CD14-positive monocyte (primary cell): ENCODE measurements around the gene DNAJC18. TPM values are rescaled to one million over a fixed set of nuclear protein-coding genes. Genes with fewer than 3 reads are reported as not detected.

Experiments
- DNase-seq, 3 donors: peaks; one replicate each; pipeline ENCODE4 v3.0.0-alpha.2; 2011 to 2022
- H2AFZ ChIP-seq: 2 replicates; pipeline ENCODE4 v1.6.0; 2012; ENCODE audit warnings: mild to moderate bottlenecking, low read depth, low read length, inconsistent platforms; ENCODE audit not compliant: insufficient read depth, poor library complexity, severe bottlenecking
- H3K27ac ChIP-seq, 2 donors: 1 replicate in 1 of 2; 2 replicates in 1 of 2; pipeline ENCODE4 v1.5.1; 2012 to 2013; ENCODE audit warnings: low read length in 2 of 2, control low read depth in 1 of 2, inconsistent platforms in 1 of 2, low read depth in 1 of 2, mild to moderate bottlenecking in 1 of 2
- H3K27me3 ChIP-seq, 2 donors: one replicate each; pipeline versions ENCODE4 v1.6.0 to v1.6.1; 2011 to 2013; ENCODE audit warnings: low read length in 2 of 2; ENCODE audit not compliant: control insufficient read depth in 2 of 2, insufficient read depth in 2 of 2
- H3K36me3 ChIP-seq, 2 donors: replicated peaks in 1 of 2; 1 replicate in 1 of 2; 2 replicates in 1 of 2; pipeline versions ENCODE4 v1.5.1 to v1.6.1; 2012 to 2013; ENCODE audit warnings: low read length in 2 of 2, control low read depth in 1 of 2, inconsistent platforms in 1 of 2, mild to moderate bottlenecking in 1 of 2; ENCODE audit not compliant: insufficient read depth in 2 of 2, control insufficient read depth in 1 of 2
- H3K4me1 ChIP-seq, 2 donors: 1 replicate in 1 of 2; 2 replicates in 1 of 2; pipeline versions ENCODE4 v1.5.1 to v1.6.1; 2012 to 2013; ENCODE audit warnings: low read length in 2 of 2, control low read depth in 1 of 2, inconsistent platforms in 1 of 2, mild to moderate bottlenecking in 1 of 2, moderate library complexity in 1 of 2; ENCODE audit not compliant: insufficient read depth in 2 of 2, control insufficient read depth in 1 of 2
- H3K4me2 ChIP-seq: replicated peaks from 2 replicates; pipeline ENCODE3; 2012; ENCODE audit warnings: low read length, moderate library complexity, mild to moderate bottlenecking; ENCODE audit not compliant: poor library complexity, severe bottlenecking; ENCODE audit errors: extremely low read depth
- H3K4me3 ChIP-seq, 3 experiments: fragments of 200-600 bp in 1 of 3; sonication (generic) in 1 of 3; replicated peaks in 1 of 3; 1 replicate in 2 of 3; 2 replicates in 1 of 3; pipeline ENCODE4 v1.5.1; 2011 to 2013; ENCODE audit warnings: low read length in 3 of 3, mild to moderate bottlenecking in 3 of 3, control low read depth in 2 of 3, low read depth in 2 of 3, inconsistent platforms in 1 of 3, moderate library complexity in 1 of 3
- H3K79me2 ChIP-seq: 2 replicates; pipeline ENCODE4 v1.6.0; 2012; ENCODE audit warnings: mild to moderate bottlenecking, control low read depth, inconsistent platforms, low read length, moderate library complexity; ENCODE audit not compliant: insufficient read depth
- H3K9ac ChIP-seq: 2 replicates; pipeline ENCODE4 v1.6.0; 2017; ENCODE audit warnings: low read length, mild to moderate bottlenecking; ENCODE audit not compliant: insufficient read depth, poor library complexity, severe bottlenecking
- H3K9me3 ChIP-seq, 2 donors: replicated peaks in 1 of 2; 1 replicate in 1 of 2; 2 replicates in 1 of 2; pipeline versions ENCODE4 v1.5.1 to v1.6.1; 2012 to 2013; ENCODE audit warnings: low read length in 2 of 2, control low read depth in 1 of 2; ENCODE audit not compliant: control insufficient read depth in 1 of 2, insufficient read depth in 1 of 2
- H4K20me1 ChIP-seq: 2 replicates; pipeline ENCODE4 v1.6.0; 2012; ENCODE audit warnings: mild to moderate bottlenecking, low read length, control low read depth, moderate library complexity; ENCODE audit not compliant: insufficient read depth
- H3K27ac Mint-ChIP-seq, 7 donors: one replicate each; pipeline ENCODE4 v1.8.0; 2020; ENCODE audit warnings: mild to moderate bottlenecking in 7 of 7, mixed read lengths in 7 of 7, moderate library complexity in 6 of 7, inconsistent platforms in 2 of 7
- H3K27me3 Mint-ChIP-seq, 3 donors: one replicate each; pipeline ENCODE4 v1.8.0; 2021 to 2022; ENCODE audit warnings: low read depth in 3 of 3, mild to moderate bottlenecking in 3 of 3, mixed read lengths in 3 of 3, moderate library complexity in 3 of 3, inconsistent platforms in 1 of 3
- H3K36me3 Mint-ChIP-seq, 2 donors: one replicate each; pipeline ENCODE4 v1.8.0; 2020; ENCODE audit warnings: mixed read lengths in 2 of 2, inconsistent platforms in 1 of 2, mild to moderate bottlenecking in 1 of 2
- H3K4me1 Mint-ChIP-seq: one replicate; pipeline ENCODE4 v1.8.0; 2020; ENCODE audit warnings: mild to moderate bottlenecking, mixed read lengths
- H3K4me3 Mint-ChIP-seq, 2 donors: one replicate each; pipeline ENCODE4 v1.8.0; 2020; ENCODE audit warnings: mild to moderate bottlenecking in 2 of 2, mixed read lengths in 2 of 2, moderate library complexity in 1 of 2
- H3K9me3 Mint-ChIP-seq, 7 donors: one replicate each; pipeline ENCODE4 v1.8.0; 2020 to 2022; ENCODE audit warnings: mixed read lengths in 7 of 7, mild to moderate bottlenecking in 6 of 7, moderate library complexity in 6 of 7, inconsistent platforms in 2 of 7
- WGBS: methylation state at CpG from one replicate; pipeline ENCODE4 v1.1.5; 2013; ENCODE audit warnings: missing lambda C conversion rate; ENCODE audit not compliant: insufficient coverage; 5-methylcytosine and 5-hydroxymethylcytosine counted together
- intact Hi-C, 2 donors: fragments of 100-400 bp; cut with micrococcal nuclease; formaldehyde crosslinking; loops; one replicate each; pipeline versions ENCODE4 v1.15.0 to v1.15.1; 2023
- polyA plus RNA-seq, 3 donors: library from polyadenylated mRNA; depleted of rRNA in 1 of 3; unstranded in 2 of 3; stranded (reverse) in 1 of 3; fragments of 300-500 nt in 2 of 3; fragments of >200 nt in 1 of 3; fragmentation: Illumina TruSeq in 2 of 3; gene quantifications; 1 replicate in 2 of 3; 2 replicates in 1 of 3; pipeline ENCODE4 v1.2.3, GENCODE V29; 2012 to 2021
- small RNA-seq: library from RNA; depleted of rRNA; stranded (forward); fragments of <200 nt; gene quantifications from one replicate; pipeline ENCODE3, GENCODE V24; 2012; ENCODE audit warnings: low read depth; ENCODE audit not compliant: insufficient read length
- TF ChIP-seq, protein P1 (sequence below): fragments of 200-600 bp; IDR thresholded peaks from one replicate; pipeline ENCODE4 v1.8.0; 2022; ENCODE audit warnings: antibody characterized with exemption, mild to moderate bottlenecking

Gene DNAJC18
- polyA plus RNA-seq, 3 donors: 0.87 to 2.6 (median 2.2) TPM

GRCh38 chr5:139361835-139362429, 77.4 kb downstream of the DNAJC18 start:
- Mint-ChIP-seq H3K36me3 (peaks cover 41 to 64% of the 10 kb centered on the region in 2 donors), H3K4me3 (no peak overlapping the region), H3K9me3 (no peaks in the 10 kb centered on the region), H3K4me1 (no peaks in the 10 kb centered on the region), H3K27ac (peak overlapping the region in 5 of 7 donors; percentile 10 to 80 (median 72)), H3K27me3 (no peaks in the 10 kb centered on the region)
- peaks cover 76% of the 10 kb centered on the region for H4K20me1 ChIP-seq
- peaks cover 39 to 59% of the 10 kb centered on the region in 2 donors for H3K36me3 ChIP-seq
- H3K4me2 ChIP-seq: no peak overlapping the region
- no peaks in the 10 kb centered on the region for H3K9me3 ChIP-seq
- no peak overlapping the region for H3K9ac ChIP-seq
- intact Hi-C loops: no loop called here
- no peak overlapping the region for H3K27ac ChIP-seq
- H3K79me2 ChIP-seq: peaks cover 58% of the 10 kb centered on the region
- H2AFZ ChIP-seq: no peak overlapping the region
- no peaks in the 10 kb centered on the region for H3K27me3 ChIP-seq
- no peak overlapping the region for H3K4me3 ChIP-seq
- H3K4me1 ChIP-seq: no peaks in the 10 kb centered on the region
- TF ChIP-seq, protein P1, sequence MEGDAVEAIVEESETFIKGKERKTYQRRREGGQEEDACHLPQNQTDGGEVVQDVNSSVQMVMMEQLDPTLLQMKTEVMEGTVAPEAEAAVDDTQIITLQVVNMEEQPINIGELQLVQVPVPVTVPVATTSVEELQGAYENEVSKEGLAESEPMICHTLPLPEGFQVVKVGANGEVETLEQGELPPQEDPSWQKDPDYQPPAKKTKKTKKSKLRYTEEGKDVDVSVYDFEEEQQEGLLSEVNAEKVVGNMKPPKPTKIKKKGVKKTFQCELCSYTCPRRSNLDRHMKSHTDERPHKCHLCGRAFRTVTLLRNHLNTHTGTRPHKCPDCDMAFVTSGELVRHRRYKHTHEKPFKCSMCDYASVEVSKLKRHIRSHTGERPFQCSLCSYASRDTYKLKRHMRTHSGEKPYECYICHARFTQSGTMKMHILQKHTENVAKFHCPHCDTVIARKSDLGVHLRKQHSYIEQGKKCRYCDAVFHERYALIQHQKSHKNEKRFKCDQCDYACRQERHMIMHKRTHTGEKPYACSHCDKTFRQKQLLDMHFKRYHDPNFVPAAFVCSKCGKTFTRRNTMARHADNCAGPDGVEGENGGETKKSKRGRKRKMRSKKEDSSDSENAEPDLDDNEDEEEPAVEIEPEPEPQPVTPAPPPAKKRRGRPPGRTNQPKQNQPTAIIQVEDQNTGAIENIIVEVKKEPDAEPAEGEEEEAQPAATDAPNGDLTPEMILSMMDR: no peak
- DNase-seq: no peak
- WGBS: 80% methylated on average over 1 of the region's 6 CpGs

- intact Hi-C loops: no loop called here
- H3K4me1 ChIP-seq: no peaks in the 10 kb centered on the region
These were observed 78.9 kb downstream of the DNAJC18 start for GRCh38 chr5:139360384-139360783.

More at GRCh38 chr5:139360384-139360783, 78.9 kb downstream of the DNAJC18 start:
- H3K27me3 ChIP-seq: no peaks in the 10 kb centered on the region
- peaks cover 27 to 47% of the 10 kb centered on the region in 2 donors for H3K36me3 ChIP-seq
- TF ChIP-seq, protein P1: no peak
- H3K27ac ChIP-seq: no peak overlapping the region
- Mint-ChIP-seq H3K4me3 (no peak overlapping the region), H3K36me3 (peaks cover 28 to 53% of the 10 kb centered on the region in 2 donors), H3K27me3 (no peaks in the 10 kb centered on the region), H3K4me1 (no peaks in the 10 kb centered on the region), H3K9me3 (no peaks in the 10 kb centered on the region), H3K27ac (peak overlapping the region in 2 of 7 donors; percentile 18 to 23)
- H3K4me2 ChIP-seq: no peak overlapping the region
- no peak for DNase-seq
- no peak overlapping the region for H3K9ac ChIP-seq
- peaks cover 89% of the 10 kb centered on the region for H4K20me1 ChIP-seq
- H3K79me2 ChIP-seq: peaks cover 73% of the 10 kb centered on the region
- H3K4me3 ChIP-seq: no peak overlapping the region
- WGBS: 94% methylated on average over 2 of the region's 4 CpGs
- no peak overlapping the region for H2AFZ ChIP-seq
- H3K9me3 ChIP-seq: no peaks in the 10 kb centered on the region

Small RNA genes within 50 kb of the gene (small RNA-seq; reads per million reads assigned to genes)
- gene RNU5B-4P: not detected

Other genes with a start within 250 kb of the DNAJC18 start
- 10 to 100 TPM; 25.4 to 35.1 (median 27.9) TPM for gene SIL1, start 241.2 kb downstream of the DNAJC18 start, polyA plus RNA-seq
- gene MATR3, start 145.8 kb downstream of the DNAJC18 start, polyA plus RNA-seq: 100 to 1,000 TPM in 2 of 3 donors, 10 to 100 TPM in 1; 61.8 to 174 (median 137) TPM
- gene PAIP2, start 97.7 kb downstream of the DNAJC18 start, polyA plus RNA-seq: 100 to 1,000 TPM in 2 of 3 donors, 10 to 100 TPM in 1; 68.3 to 325 (median 313) TPM
- not detected for gene SLC23A1, start 56.2 kb downstream of the DNAJC18 start, polyA plus RNA-seq
- under 1 TPM in 2 of 3 donors, not detected in 1; 0.30 to 0.52 TPM for gene MZB1, start 49.6 kb downstream of the DNAJC18 start, polyA plus RNA-seq
- under 1 TPM in 2 of 3 donors, not detected in 1; 0.05 to 0.11 TPM for gene PROB1, start 44.4 kb downstream of the DNAJC18 start, polyA plus RNA-seq
- 1 to 10 TPM; 1.6 to 3.5 (median 3.2) TPM for gene SPATA24, start 35.4 kb downstream of the DNAJC18 start, polyA plus RNA-seq
- gene ECSCR, start 23.2 kb upstream of the DNAJC18 start, polyA plus RNA-seq: not detected
- not detected for gene SMIM33, start 31.5 kb upstream of the DNAJC18 start, polyA plus RNA-seq
- 100 to 1,000 TPM in 2 of 3 donors, 10 to 100 TPM in 1; 83.7 to 225 (median 115) TPM for gene STING1, start 43.2 kb upstream of the DNAJC18 start, polyA plus RNA-seq
- gene UBE2D2, start 121.8 kb upstream of the DNAJC18 start, polyA plus RNA-seq: 100 to 1,000 TPM in 2 of 3 donors, 10 to 100 TPM in 1; 41.2 to 167 (median 133) TPM
- 10 to 100 TPM; 22.4 to 37.2 (median 33.7) TPM for gene CXXC5, start 208.8 kb upstream of the DNAJC18 start, polyA plus RNA-seq